Ovary (tissue), 3 donors: ENCODE measurements around the gene OR9I1.

Source experiments
- CTCF ChIP-seq, 3 donors: fragments of 450-650 bp in 2 of 3; fragments of 200-600 bp in 1 of 3; IDR thresholded peaks; one replicate each; pipeline versions ENCODE4 v1.5.1 to v1.8.0; 2016 to 2022; ENCODE audit warnings: antibody characterized with exemption in 3 of 3, mild to moderate bottlenecking in 1 of 3
- EP300 ChIP-seq: sonication (generic); formaldehyde crosslinking; IDR thresholded peaks from one replicate; pipeline ENCODE4 v1.6.1; 2017; ENCODE audit warnings: antibody characterized with exemption
- POLR2A ChIP-seq: fragments of 450-650 bp; IDR thresholded peaks from one replicate; pipeline ENCODE4 v1.6.1; 2017; ENCODE audit warnings: antibody characterized with exemption, mild to moderate bottlenecking, moderate library complexity
- donor health status: DM: no; HTN: no; CAD: no.

DNA sequence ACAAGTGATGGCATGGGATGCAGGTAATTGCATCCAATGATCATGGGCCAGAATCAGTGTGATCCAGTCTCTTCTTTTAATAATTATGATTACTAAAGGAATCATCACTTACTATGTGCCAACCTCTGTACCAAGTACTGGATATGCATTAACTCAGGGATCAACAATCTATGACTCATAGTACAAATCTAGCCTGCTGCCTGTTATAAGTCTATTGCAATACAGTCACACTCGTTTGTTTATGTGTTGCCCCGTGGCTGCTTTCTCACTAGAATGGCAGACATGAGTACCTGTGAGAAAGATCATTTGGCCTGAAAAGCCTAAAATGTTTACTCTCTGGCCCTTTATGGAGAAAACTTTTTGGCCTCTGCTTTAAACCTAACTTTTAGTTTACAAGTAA lies 49.5 kb downstream of the OR9I1 start:
- TF ChIP-seq CTCF (IDR thresholded peaks at IDR 0.05) (no peak), EP300 (no peak), POLR2A (no peak)
